B cell (primary cell): Measurements from ENCODE around the gene PROP1. TPM values are rescaled to one million over a fixed set of nuclear protein-coding genes. Genes with fewer than 3 reads are reported as not detected.

Experiments used
- ATAC-seq: fragments of 200-7000 bp; cut with Tn5 transposase; one replicate; pipeline ENCODE4 v1.10.0; 2021; ENCODE audit warnings: low read depth, mild to moderate bottlenecking, moderate number of reproducible peaks, moderate library complexity
- CTCF ChIA-PET: fragments of 350-600 bp; sonication (Branson Sonifier 250); formaldehyde crosslinking; loops from one replicate; lab custom pipeline; 2021; ENCODE audit warnings: antibody characterized with exemption, inconsistent platforms; lab: Charles Lee
- POLR2A ChIA-PET: fragments of 350-600 bp; sonication (Branson Sonifier 250); formaldehyde crosslinking; loops from one replicate; lab custom pipeline; 2021; ENCODE audit warnings: antibody characterized with exemption; lab: Charles Lee
- DNase-seq: peaks from one replicate; pipeline ENCODE4 v3.0.0; 2013
- H2AFZ ChIP-seq: 2 replicates; pipeline ENCODE4 v1.6.1; 2012; ENCODE audit warnings: mild to moderate bottlenecking, low read depth, low read length; ENCODE audit not compliant: insufficient read depth, poor library complexity, severe bottlenecking
- H3K27ac ChIP-seq, 2 donors: 1 replicate in 1 of 2; 2 replicates in 1 of 2; pipeline ENCODE4 v1.5.1; 2012 to 2013; ENCODE audit warnings: low read length in 2 of 2, mild to moderate bottlenecking in 2 of 2, moderate library complexity in 1 of 2
- H3K27me3 ChIP-seq, 4 experiments: fragments of 200-600 bp in 1 of 4; sonication (generic) in 1 of 4; replicated peaks in 1 of 4; 1 replicate in 2 of 4; 2 replicates in 2 of 4; pipeline versions ENCODE4 v1.6.1 to v1.7.0; 2013 to 2016; ENCODE audit warnings: low read length in 3 of 4, mild to moderate bottlenecking in 2 of 4, mixed read lengths in 1 of 4, moderate library complexity in 1 of 4; ENCODE audit not compliant: insufficient read depth in 4 of 4, control insufficient read depth in 3 of 4; ENCODE audit errors: control extremely low read depth in 1 of 4
- H3K36me3 ChIP-seq, 2 experiments: replicated peaks in 1 of 2; 1 replicate in 1 of 2; 2 replicates in 1 of 2; pipeline versions ENCODE4 v1.6.1 to v1.7.1; 2013; ENCODE audit warnings: low read length in 1 of 2; ENCODE audit not compliant: insufficient read depth in 2 of 2, control insufficient read depth in 1 of 2; ENCODE audit errors: control extremely low read depth in 1 of 2, extremely low read depth in 1 of 2
- H3K4me1 ChIP-seq, 2 donors: fragments of 200-600 bp in 1 of 2; sonication (generic) in 1 of 2; 1 replicate in 1 of 2; 2 replicates in 1 of 2; pipeline versions ENCODE4 v1.5.1 to v1.6.1; 2013 to 2017; ENCODE audit warnings: low read length in 2 of 2; ENCODE audit not compliant: control insufficient read depth in 2 of 2, insufficient read depth in 2 of 2
- H3K4me2 ChIP-seq: replicated peaks from 2 replicates; pipeline ENCODE3; 2012; ENCODE audit warnings: mild to moderate bottlenecking, low read depth, low read length; ENCODE audit not compliant: poor library complexity, severe bottlenecking
- H3K4me3 ChIP-seq, 5 experiments: fragments of 200-600 bp in 1 of 5; sonication (generic) in 1 of 5; 1 replicate in 3 of 5; 2 replicates in 2 of 5; pipeline versions ENCODE4 v1.5.1 to v1.7.0; 2011 to 2016; ENCODE audit warnings: low read length in 4 of 5, mild to moderate bottlenecking in 4 of 5, low read depth in 2 of 5, control low read depth in 1 of 5, moderate library complexity in 1 of 5; ENCODE audit not compliant: insufficient read depth in 1 of 5; ENCODE audit errors: control extremely low read depth in 1 of 5, extremely low read depth in 1 of 5
- H3K79me2 ChIP-seq: fragments of 200-600 bp; sonication (generic); one replicate; pipeline ENCODE4 v1.6.0; 2016; ENCODE audit warnings: low read length; ENCODE audit not compliant: control insufficient read depth, insufficient read depth
- H3K9ac ChIP-seq: fragments of 200-600 bp; sonication (generic); 2 replicates; pipeline ENCODE4 v1.6.1; 2017; ENCODE audit warnings: mild to moderate bottlenecking, low read length, moderate library complexity
- H3K9me3 ChIP-seq, 3 donors: one replicate each; pipeline versions ENCODE4 v1.6.1 to v1.7.1; 2013; ENCODE audit warnings: low read length in 2 of 3; ENCODE audit not compliant: control insufficient read depth in 2 of 3, insufficient read depth in 1 of 3; ENCODE audit errors: control extremely low read depth in 1 of 3
- H4K20me1 ChIP-seq: 2 replicates; pipeline ENCODE4 v1.6.0; 2012; ENCODE audit warnings: mild to moderate bottlenecking, low read length; ENCODE audit not compliant: insufficient read depth, control insufficient read depth, poor library complexity, severe bottlenecking
- H3K27ac Mint-ChIP-seq: one replicate; pipeline ENCODE4 v1.8.0; 2021; ENCODE audit warnings: mixed read lengths
- H3K27me3 Mint-ChIP-seq: one replicate; pipeline ENCODE4 v1.8.0; 2021; ENCODE audit warnings: mixed read lengths
- H3K4me1 Mint-ChIP-seq: one replicate; pipeline ENCODE4 v1.8.0; 2021; ENCODE audit warnings: mixed read lengths
- H3K4me3 Mint-ChIP-seq: one replicate; pipeline ENCODE4 v1.8.0; 2021; ENCODE audit warnings: mixed read lengths
- H3K9me3 Mint-ChIP-seq: one replicate; pipeline ENCODE4 v1.8.0; 2022; ENCODE audit warnings: mixed read lengths; ENCODE audit not compliant: insufficient read depth
- CTCF ChIP-seq: fragments of 200-600 bp; IDR thresholded peaks from one replicate; pipeline ENCODE4 v1.8.0; 2022; ENCODE audit warnings: antibody characterized with exemption, mild to moderate bottlenecking
- EZH2 ChIP-seq: IDR thresholded peaks from 2 replicates; pipeline ENCODE4 v1.6.1; 2012; ENCODE audit warnings: borderline replicate concordance, low read depth, mild to moderate bottlenecking, moderate library complexity, low read length; ENCODE audit not compliant: insufficient read depth, poor library complexity, severe bottlenecking
- WGBS: methylation state at CpG from one replicate; pipeline ENCODE4 v1.1.5; 2013; ENCODE audit warnings: missing lambda C conversion rate; ENCODE audit not compliant: insufficient coverage; 5-methylcytosine and 5-hydroxymethylcytosine counted together
- intact Hi-C: fragments of 100-400 bp; cut with micrococcal nuclease; formaldehyde crosslinking; loops from one replicate; pipeline ENCODE4 v1.10.0; 2022
- polyA plus RNA-seq: library from polyadenylated mRNA; depleted of rRNA; stranded (reverse); fragments of >200 nt; gene quantifications from 2 replicates; pipeline ENCODE4 v1.2.3, GENCODE V29; 2012
- total RNA-seq, 2 donors: library from RNA; stranded (reverse); fragments of 120-200 nt in 1 of 2; gene quantifications; 1 replicate in 1 of 2; 2 replicates in 1 of 2; pipeline versions ENCODE4 v1.2.3 to v1.2.4, GENCODE V29; 2013 to 2022

Gene PROP1
- total and polyA plus RNA-seq, 2 donors (not counting 1 experiment from before 2014, with no cell fraction given): not detected

DNA sequence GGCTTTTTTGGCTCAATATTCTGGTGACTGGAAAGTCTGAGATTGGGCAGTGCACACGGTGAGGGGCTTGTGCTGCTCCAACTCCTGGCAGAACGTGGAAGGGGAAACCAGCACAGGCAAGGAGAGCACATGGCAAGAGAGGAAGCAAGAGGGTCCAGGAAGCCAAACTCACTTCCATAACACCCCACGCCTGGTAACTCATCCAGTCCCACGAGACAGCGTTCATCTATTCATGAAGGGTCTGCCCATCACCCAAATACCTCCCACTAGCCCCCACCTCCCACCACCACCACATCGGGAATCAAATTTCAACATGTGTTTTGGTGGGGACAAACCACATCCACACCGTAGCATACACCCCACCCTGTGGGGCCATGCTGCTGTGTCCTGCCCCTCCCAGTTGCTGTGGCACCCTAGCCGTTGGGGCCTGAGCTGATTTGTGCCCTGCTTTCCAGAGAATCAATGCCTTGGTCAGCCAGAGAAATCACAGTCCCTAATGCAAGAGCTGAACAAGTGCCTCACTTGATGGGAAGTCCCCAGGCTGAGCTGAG is 27.3 kb downstream of the PROP1 start:
- H3K9me3 Mint-ChIP-seq: no peaks in the 10 kb centered on the region
- Histone ChIP-seq H3K4me1 (no peaks in the 10 kb centered on the region), H3K36me3 (no peaks in the 10 kb centered on the region), H3K27me3 (no peaks in the 10 kb centered on the region), H3K4me3 (no peak overlapping the region), H2AFZ (no peak overlapping the region), H3K27ac (no peak overlapping the region), H4K20me1 (no peaks in the 10 kb centered on the region), H3K9me3 (no peaks in the 10 kb centered on the region), H3K4me2 (no peak overlapping the region), H3K9ac (no peak overlapping the region), H3K79me2 (no peaks in the 10 kb centered on the region)
- H3K4me3 Mint-ChIP-seq: no peak overlapping the region
- no peak for ATAC-seq
- ChIA-PET CTCF (no interaction called here), POLR2A (no interaction called here)
- H3K27ac Mint-ChIP-seq: no peak overlapping the region
- intact Hi-C loops: no loop called here
- H3K27me3 Mint-ChIP-seq: no peaks in the 10 kb centered on the region
- 93% methylated on average over 4 of the region's 8 CpGs for WGBS
- no peak for DNase-seq
- TF ChIP-seq EZH2 (no peak), CTCF (no peak)
- no peaks in the 10 kb centered on the region for H3K4me1 Mint-ChIP-seq

- POLR2A ChIA-PET: no interaction called here
Measured at GRCh38 chr5:177967221-177967887, 28.7 kb downstream of the PROP1 start.

More at GRCh38 chr5:177967221-177967887, 28.7 kb downstream of the PROP1 start:
- Histone ChIP-seq H3K4me1 (no peaks in the 10 kb centered on the region), H3K79me2 (no peaks in the 10 kb centered on the region), H3K36me3 (no peaks in the 10 kb centered on the region), H3K4me2 (no peak overlapping the region), H3K27ac (no peak overlapping the region), H2AFZ (no peak overlapping the region), H3K4me3 (no peak overlapping the region), H3K9me3 (no peaks in the 10 kb centered on the region), H4K20me1 (no peaks in the 10 kb centered on the region), H3K27me3 (no peaks in the 10 kb centered on the region), H3K9ac (no peak overlapping the region)
- WGBS: 90% methylated on average over 4 of the region's 9 CpGs
- DNase-seq: no peak
- no peaks in the 10 kb centered on the region for H3K9me3 Mint-ChIP-seq
- CTCF ChIA-PET: no interaction called here
- intact Hi-C loops: no loop called here
- no peak for ATAC-seq
- no peak for TF ChIP-seq EZH2
- no peak for TF ChIP-seq CTCF
- H3K4me1 Mint-ChIP-seq: no peaks in the 10 kb centered on the region
- H3K27ac Mint-ChIP-seq: no peak overlapping the region
- no peak overlapping the region for H3K4me3 Mint-ChIP-seq
- no peaks in the 10 kb centered on the region for H3K27me3 Mint-ChIP-seq
